ENCODE measurements around the gene KRT82.
"Not testable (repeated sequence)": the region's sequence is repeated elsewhere in the genome, so short reads cannot be mapped to it uniquely, and the experiment has no call there.

Gene KRT82

GRCh38 chr12:52405922-52406385 is at the start of gene KRT82:
TSS of gene KRT82 (minus strand) at chr12:52406335. CDS start at chr12:52406277, 58 bp downstream.
- DNase-seq (ENCODE audit: low spot score), result no peak

GRCh38 chr12:52455821-52456220 is 49.7 kb upstream of the KRT82 start:
- DNase-seq (ENCODE audit: low spot score), result no peak

DNA sequence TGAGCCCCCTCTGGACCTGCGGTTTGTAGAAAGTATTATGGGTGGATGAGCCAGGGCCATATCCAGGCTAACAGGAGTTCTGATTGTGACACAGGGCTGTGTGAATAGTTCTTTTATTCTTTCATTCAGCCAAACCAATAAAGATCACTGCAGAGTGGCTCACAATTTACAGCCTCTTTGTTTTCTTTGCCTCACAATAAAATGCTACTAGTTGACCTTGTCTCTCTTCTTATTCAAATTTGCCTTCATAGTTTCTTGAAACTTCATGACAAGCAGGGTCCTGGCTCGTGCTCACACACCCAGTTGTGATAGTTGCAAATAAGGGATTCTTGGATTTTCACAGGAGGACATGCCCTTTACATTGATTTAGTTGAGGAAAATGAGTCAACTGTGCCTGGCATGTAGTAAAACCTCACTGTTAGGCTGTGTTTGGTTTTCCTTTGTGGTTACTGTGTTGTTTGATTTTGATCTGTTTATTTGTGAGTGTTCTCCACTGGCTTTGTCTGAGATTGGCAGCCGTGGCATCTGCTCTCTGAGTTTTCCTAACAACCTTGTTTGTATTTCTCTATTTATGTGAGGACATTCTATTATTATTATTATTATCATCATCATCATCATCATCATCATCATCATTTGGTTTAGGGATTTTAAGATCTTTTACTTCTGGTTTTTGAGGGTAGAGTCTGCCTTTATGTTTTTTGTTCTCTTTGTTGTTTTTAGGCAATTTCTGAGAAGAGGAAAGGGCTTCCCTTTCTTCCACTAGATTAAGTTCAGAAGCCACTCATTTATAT is 48.5 kb upstream of the KRT82 start:
- no peak for DNase-seq (ENCODE audit: low spot score)

- DNase-seq (ENCODE audit: low spot score), result no peak
These were observed 46.0 kb upstream of the KRT82 start, which contains the start of gene KRT6B for GRCh38 chr12:52452101-52452500. TSS of gene KRT6B (minus strand) at chr12:52452146. CDS start at chr12:52452078, 68 bp downstream.

DNA sequence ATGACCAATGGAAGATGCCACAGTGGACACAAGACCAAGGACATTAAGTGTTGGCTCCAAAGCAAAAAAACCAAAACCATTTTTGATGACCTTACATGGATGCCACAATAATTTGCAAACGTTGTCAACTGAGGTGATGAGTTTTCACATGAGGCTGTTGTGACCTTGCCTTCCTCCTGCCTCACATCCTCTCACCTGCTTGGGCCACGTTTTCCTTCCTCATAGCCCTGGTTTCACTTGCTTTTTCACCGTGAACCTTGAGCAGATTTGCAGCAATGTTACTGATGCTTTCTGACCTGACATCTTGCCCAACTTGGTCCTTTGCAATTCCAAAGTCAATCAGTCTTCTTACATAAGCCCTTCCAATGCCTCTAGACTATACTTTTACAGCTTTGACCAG is 42.1 kb upstream of the KRT82 start:
- DNase-seq (ENCODE audit: low spot score), result no peak

- not testable (repeated sequence) for DNase-seq (ENCODE audit: low spot score)
These were observed 41.1 kb upstream of the KRT82 start for GRCh38 chr12:52447196-52447595.

- DNase-seq (ENCODE audit: low spot score), result no peak
These were observed 40.4 kb upstream of the KRT82 start for GRCh38 chr12:52446367-52447045.

GRCh38 chr12:52445876-52446275 is 39.7 kb upstream of the KRT82 start:
- DNase-seq (ENCODE audit: low spot score), result no peak

GRCh38 chr12:52444647-52445595 is 38.8 kb upstream of the KRT82 start:
- no peak for DNase-seq (ENCODE audit: low spot score)

GRCh38 chr12:52443966-52444365 is 37.8 kb upstream of the KRT82 start:
- DNase-seq (ENCODE audit: low spot score), result no peak

- no peak for DNase-seq (ENCODE audit: low spot score)
These were observed 36.5 kb upstream of the KRT82 start for GRCh38 chr12:52442600-52443061.

DNA sequence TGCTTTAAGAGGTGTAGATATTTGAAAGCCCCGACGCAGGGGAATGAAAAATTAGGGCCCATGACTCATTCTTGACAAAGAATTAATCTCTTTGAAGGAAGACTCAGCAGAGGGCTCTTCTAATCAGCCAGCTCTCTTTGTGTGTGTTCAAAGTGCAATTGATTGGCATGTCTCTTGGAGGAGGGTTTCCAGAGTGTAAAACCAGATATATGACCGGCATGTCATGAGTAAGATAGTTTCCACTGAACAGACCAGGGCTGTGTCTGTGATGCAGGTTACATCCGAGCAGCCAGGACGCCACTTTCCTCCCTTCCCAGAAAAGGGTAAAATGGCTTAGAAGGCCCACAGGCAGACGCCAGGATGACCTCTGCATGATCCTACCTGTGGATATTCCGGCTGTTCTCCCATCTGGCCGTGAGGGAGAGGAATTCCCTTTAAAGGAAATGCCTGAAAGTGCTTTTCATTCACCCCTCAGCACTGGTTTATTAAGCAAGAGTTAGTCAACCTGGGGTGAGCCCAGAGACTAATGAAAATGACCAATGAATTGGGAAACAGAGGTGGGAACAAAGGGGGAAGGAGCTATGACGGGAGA is 35.3 kb upstream of the KRT82 start:
- DNase-seq (ENCODE audit: low spot score), result no peak

DNA sequence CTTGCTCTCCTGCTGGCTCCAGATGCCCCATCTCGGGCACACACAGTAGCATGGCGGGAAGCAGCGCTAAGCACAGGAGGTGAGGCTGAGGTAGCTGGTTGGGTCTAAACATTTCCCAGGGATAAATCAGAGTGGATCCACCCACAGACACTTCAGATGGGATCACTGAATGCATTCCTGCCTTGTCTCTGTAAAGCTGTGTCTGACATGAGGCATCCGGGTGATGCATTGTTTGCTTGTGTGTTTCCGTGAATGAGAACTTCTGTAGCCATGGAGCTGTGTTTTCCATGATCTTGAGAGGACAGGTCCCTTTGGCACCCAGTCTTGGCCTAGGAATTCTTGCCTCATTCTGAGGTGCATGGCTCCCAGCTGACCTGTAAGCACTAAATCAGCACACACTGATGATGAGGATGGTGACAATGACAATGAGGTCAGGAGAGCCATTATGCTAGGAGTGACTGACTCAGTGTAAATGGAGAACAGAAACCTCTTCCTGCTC is 34.7 kb upstream of the KRT82 start:
- no peak for DNase-seq (ENCODE audit: low spot score)

GRCh38 chr12:52439845-52440244 is 33.7 kb upstream of the KRT82 start:
- DNase-seq (ENCODE audit: low spot score), result no peak

- no peak for DNase-seq (ENCODE audit: low spot score)
These were observed 33.3 kb upstream of the KRT82 start for GRCh38 chr12:52439420-52439819.

- DNase-seq (ENCODE audit: low spot score), result no peak
These were observed 32.5 kb upstream of the KRT82 start for GRCh38 chr12:52438305-52439301.

GRCh38 chr12:52437508-52437907 is 31.4 kb upstream of the KRT82 start:
- DNase-seq (ENCODE audit: low spot score), result no peak

- DNase-seq (ENCODE audit: low spot score), result no peak
These were observed 30.8 kb upstream of the KRT82 start for GRCh38 chr12:52436828-52437474.

DNA sequence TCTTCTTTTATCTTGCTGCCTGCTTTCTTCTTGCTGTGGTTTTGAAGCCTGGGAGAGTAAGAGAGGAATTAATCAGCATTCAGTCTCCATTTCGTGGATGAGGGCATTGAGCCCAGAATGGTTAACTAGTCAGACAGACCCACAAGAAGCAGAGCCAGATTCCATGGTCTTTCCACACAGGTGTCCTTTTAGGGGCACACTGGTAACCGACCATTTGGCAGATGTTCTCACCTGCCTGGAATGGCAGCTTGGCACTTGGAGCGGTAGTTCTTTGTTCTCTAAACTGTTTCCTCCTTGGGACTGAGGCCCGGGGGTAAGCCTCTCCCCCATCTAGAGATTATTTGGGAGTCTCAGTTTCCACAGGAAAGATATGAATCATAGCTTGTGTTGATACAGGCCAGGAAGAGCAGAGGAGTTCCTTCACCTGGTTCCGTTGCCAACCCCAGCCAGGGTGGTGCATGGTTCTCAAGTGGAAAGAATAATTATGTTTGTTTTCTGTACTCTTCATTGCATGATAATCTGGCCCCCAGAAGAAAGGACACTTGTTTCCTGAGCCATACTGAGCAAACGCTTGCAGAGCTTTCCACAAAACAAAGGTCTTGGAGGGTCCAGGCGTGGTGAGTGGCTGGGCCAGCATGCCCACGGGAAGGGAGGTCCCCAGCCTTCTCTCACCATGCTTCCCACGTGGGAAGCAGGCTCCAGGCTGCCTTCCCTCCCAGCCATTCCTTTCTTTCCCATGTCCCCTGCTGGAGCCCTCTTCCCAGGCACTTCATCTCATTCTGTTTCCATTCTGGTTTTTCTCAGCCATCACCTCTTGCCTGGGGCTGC is 30.1 kb upstream of the KRT82 start:
- DNase-seq (ENCODE audit: low spot score), result no peak

All from CD4-positive, alpha-beta T cell treated with Interleukin-2 at 100 ng/mL for 4 hours (primary cell).